ENCODE results near the gene VCPKMT.

VCPKMT gene

DNA sequence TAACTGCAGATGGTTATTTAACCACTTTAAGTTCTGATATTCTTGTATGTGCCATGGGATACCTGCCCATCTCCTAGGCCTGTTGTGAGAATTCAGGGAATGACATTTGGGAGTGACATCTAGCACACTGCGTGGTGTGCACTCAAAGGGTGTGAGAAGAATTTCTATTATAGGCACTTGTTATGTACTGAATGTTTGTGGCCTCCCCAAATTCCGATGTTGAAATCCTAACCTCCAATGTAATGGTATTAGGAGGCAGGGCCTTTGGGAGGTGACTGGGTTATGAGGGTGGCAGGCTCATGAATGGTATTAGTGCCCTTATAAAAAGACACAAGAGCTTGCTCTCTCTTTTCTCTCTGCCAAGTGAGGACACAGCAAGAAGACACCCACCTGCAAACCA is 27.6 kb downstream of the VCPKMT start:
- no peak overlapping the region for H3K4me3 ChIP-seq (ENCODE audit: low read depth, low read length)
- no peak for DNase-seq (ENCODE audit: low read depth)
- in situ Hi-C loops (cut with HindIII; ENCODE audit: low sequenced_read_pairs) = no loop called here
- no peak for TF ChIP-seq CTCF (IDR thresholded peaks at IDR 0.05; ENCODE audit: low read depth, low read length, missing control alignments)

- H3K4me3 ChIP-seq (ENCODE audit: low read depth, low read length) = no peak overlapping the region
- no peak for DNase-seq (ENCODE audit: low read depth)
- in situ Hi-C loops (cut with HindIII; ENCODE audit: low sequenced_read_pairs) = no loop called here
- TF ChIP-seq CTCF (IDR thresholded peaks at IDR 0.05; ENCODE audit: low read depth, low read length, missing control alignments) = no peak
These were observed 28.3 kb downstream of the VCPKMT start for GRCh38 chr14:50088117-50088515.

- TF ChIP-seq CTCF (IDR thresholded peaks at IDR 0.05; ENCODE audit: low read depth, low read length, missing control alignments) = no peak
- in situ Hi-C loops (cut with HindIII; ENCODE audit: low sequenced_read_pairs) = no loop called here
- no peak overlapping the region for H3K4me3 ChIP-seq (ENCODE audit: low read depth, low read length)
- DNase-seq (ENCODE audit: low read depth) = no peak
These were observed 28.8 kb downstream of the VCPKMT start for GRCh38 chr14:50087341-50088116.

DNA sequence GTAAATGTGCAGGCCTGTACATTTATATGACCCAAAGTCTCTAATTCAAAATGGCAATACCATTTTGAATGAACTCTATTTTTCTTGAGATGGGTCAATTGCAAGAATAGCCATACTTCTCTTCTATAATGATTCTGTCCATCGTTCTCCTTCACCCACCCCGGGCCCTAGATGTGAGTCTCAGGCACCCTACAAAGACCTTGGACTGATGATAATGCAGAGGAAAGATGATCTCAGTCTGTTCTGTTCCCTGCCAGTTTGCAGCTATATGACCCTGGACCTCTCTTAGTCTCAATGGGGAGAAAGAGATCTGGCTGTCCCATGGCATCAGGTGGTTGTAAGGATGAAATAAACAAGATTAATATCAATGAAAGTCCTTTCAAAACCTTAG is 30.1 kb downstream of the VCPKMT start:
- no peak for TF ChIP-seq CTCF (IDR thresholded peaks at IDR 0.05; ENCODE audit: low read depth, low read length, missing control alignments)
- in situ Hi-C loops (cut with HindIII; ENCODE audit: low sequenced_read_pairs) = no loop called here
- no peak overlapping the region for H3K4me3 ChIP-seq (ENCODE audit: low read depth, low read length)
- no peak for DNase-seq (ENCODE audit: low read depth)

GRCh38 chr14:50085570-50086320 is 30.6 kb downstream of the VCPKMT start:
- no peak overlapping the region for H3K4me3 ChIP-seq (ENCODE audit: low read depth, low read length)
- no peak for TF ChIP-seq CTCF (IDR thresholded peaks at IDR 0.05; ENCODE audit: low read depth, low read length, missing control alignments)
- no peak for DNase-seq (ENCODE audit: low read depth)
- in situ Hi-C loops (cut with HindIII; ENCODE audit: low sequenced_read_pairs) = no loop called here

DNA sequence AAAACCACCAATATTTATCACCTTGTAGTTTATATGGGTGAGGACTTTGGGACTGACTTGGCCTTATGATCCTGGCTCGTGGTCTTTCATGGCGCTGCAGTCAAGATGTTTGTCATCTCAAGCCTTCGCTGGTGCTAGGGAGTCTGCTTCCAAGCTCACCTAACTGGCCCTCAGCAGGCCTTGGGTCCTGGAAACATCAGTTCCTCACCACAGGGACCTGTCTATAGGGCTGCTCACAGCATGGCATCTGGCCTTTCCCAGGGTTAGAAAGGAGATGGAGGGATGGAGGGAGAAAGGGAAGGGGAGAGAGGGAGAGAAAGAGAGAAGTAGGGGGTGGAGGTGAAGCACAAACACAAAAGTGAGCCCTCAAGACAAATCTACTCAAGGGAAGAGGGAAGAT is 31.7 kb downstream of the VCPKMT start:
- DNase-seq (ENCODE audit: low read depth) = no peak
- TF ChIP-seq CTCF (IDR thresholded peaks at IDR 0.05; ENCODE audit: low read depth, low read length, missing control alignments) = no peak
- in situ Hi-C loops (cut with HindIII; ENCODE audit: low sequenced_read_pairs) = no loop called here
- no peak overlapping the region for H3K4me3 ChIP-seq (ENCODE audit: low read depth, low read length)

All from astrocyte of the cerebellum (primary cell).